GM19193 (cell line): ENCODE measurements around the gene MYCN.

ENCODE experiments used
- POLR2A ChIP-seq: IDR thresholded peaks from 4 replicates; pipeline ENCODE4 v1.6.1; 2011; ENCODE audit not compliant: insufficient read depth, insufficient read length; ENCODE audit errors: extremely low read depth

Gene MYCN

GRCh38 chr2:15988733-15989132 is 48.4 kb downstream of the MYCN start:
- no peak for TF ChIP-seq POLR2A

GRCh38 chr2:15989559-15989958 is 49.2 kb downstream of the MYCN start:
- TF ChIP-seq POLR2A = no peak

GRCh38 chr2:15990151-15991101 is 50.1 kb downstream of the MYCN start:
- no peak for TF ChIP-seq POLR2A

- TF ChIP-seq POLR2A = no peak
Observed at GRCh38 chr2:15991231-15991630, 50.9 kb downstream of the MYCN start.

- TF ChIP-seq POLR2A = no peak
Observed at GRCh38 chr2:15992457-15993231, 52.3 kb downstream of the MYCN start.

GRCh38 chr2:15993232-15993610 is 52.9 kb downstream of the MYCN start:
- TF ChIP-seq POLR2A = no peak

GRCh38 chr2:15993666-15994065 is 53.3 kb downstream of the MYCN start:
- no peak for TF ChIP-seq POLR2A

- TF ChIP-seq POLR2A = no peak
Observed at GRCh38 chr2:15995603-15996002, 55.3 kb downstream of the MYCN start.
